Measurements from ENCODE around the gene HES6.

Gene HES6

DNA sequence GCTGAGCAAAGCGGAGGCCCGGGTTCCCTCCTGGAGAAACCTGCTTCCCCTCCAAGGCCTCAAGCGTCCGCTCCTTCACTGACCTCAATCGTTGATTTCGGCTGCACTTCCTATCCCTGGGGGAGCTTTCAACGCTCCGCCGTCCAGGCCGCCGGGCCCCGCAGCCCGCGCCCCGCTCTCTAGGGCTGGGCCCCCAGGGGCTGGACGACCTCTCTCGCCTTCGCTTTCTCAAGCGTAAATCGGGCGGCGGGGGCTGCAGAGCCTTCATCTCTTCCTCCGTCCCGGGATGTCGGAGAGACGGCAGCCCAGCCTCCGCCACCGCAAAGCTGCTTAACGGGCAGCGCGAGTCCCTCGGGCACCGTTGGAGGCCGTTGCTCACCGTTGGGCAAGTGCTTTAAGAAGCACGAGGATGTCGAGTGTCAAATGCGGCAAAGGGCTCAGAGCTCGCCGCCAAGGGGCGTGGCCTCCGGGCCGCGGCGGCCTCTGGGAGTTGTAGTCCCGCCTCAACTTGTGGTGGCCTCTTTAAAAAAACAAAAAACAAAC is 8.5 kb downstream of the HES6 start:
- DNase-seq: peak; percentile 82

DNA sequence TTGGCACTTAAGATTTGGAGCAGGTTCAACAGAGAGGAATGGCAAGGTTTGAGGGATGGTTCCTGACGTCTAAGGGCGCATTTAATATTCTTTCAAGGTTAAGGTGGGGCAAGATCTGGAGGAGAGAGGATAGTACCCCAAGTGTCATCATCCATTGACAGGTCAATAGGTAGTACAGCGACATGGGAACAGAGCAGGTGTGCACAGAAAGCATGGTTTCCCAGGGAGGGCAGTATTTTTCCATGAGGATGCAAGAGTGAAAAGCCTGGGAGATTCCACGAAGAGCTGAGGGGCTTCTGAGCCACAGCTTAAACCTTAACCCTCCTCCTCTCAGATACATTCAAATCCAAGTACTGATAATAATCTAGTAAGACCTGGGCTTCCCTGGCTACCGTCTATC is 9.1 kb downstream of the HES6 start:
- DNase-seq: no peak

DNA sequence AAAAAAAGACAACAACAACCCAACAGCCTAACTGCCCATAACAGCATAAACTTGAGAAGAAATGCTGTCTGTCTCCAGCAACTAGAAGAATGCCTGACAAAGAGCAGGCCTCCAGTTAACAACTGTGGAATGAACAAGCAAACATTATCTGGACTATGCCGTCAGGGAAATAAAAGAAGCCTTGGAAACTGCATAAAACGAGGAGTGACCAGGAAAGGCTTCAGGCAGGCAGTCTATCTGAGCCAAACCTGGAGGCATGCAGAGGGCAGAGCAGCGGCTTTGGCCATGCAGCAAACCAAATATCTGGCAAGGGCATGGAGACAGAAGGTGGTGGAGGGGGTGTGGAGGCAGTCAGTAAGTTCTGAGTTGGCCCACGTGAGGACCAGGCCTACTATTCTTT is 11.1 kb downstream of the HES6 start:
- no peak for DNase-seq

- no peak for DNase-seq
Observed at GRCh38 chr2:238227587-238228032, 12.2 kb downstream of the HES6 start.

DNA sequence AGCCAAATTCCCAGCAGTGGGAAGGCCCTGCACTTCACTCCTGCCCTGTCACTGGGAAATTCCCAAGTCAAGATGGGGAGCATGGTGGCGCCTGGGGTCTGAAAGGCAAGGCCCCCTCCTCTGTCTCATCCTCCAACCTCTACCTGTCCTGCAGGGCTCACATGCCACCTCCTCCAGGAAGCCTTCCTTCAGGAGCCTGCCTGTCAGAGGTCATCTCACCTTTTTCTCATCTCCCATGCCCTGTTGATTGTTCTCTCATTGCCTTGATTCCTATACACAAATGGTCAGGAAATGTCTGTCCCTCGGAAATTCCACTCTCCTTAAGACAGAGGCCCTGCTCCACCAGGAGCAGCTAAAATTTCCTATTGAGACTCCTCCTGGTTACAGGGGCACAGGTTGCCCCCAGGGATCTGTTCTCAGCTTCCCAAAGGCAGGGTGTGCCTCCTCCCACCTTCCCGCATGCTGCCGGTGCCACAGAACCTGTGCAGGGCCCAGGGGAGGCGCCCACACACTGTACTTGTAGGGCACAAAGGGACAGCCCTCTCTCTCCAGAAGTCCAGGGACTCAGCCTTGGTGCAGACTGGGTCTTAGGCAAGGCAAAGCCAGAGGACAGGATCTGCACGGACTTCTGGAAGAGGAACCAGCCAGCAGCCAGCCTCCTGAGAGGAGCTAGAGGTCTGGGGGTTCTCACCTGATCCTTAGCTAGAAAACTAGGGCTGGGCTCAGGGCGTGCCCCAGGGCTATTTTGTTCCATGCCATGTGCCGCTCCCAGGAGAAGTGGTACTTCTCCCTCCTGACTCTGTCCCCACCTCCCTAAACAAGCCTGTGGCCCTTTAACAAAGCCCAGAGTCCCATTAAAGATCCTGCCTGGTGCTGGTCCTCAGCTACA is 12.9 kb downstream of the HES6 start:
- no peak for DNase-seq

DNA sequence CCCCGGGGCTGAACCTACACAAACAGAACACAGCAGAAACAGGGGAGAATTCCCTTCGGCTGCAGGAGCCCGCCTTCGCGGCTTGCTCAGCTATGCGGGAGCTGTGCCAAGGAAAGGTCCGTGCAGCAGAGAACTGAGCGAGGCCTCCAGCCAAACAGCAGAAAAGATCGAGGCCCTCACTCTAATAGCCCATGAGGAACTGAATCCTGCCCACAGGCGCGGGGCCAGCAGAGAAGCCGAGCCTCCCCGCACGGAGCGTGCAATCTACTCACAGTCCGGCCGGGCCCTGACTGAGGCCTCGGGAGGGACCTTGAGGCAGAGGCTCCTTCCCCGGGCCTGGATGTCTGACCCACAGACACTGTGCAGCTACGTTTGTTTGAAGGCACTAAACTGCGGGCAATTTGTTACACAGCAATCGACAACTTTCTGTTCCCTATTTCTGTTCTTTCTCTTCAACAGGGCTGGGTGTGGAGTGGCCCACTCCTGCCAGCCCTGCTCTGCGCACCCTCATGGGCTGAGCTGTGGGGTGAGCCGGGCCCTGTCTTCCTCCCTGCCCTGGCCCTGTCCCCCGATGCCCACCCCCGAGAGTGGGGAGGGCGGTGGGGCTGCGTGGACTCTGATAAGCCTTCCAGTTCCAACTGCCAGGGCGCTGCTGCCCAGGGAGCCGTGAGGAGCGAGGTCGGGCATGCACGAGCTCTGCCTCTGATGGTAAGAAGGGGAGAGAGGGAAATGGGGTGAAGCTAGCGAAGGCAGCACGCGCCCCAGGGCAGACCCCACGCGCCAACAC is 13.7 kb downstream of the HES6 start:
- no peak for DNase-seq

DNA sequence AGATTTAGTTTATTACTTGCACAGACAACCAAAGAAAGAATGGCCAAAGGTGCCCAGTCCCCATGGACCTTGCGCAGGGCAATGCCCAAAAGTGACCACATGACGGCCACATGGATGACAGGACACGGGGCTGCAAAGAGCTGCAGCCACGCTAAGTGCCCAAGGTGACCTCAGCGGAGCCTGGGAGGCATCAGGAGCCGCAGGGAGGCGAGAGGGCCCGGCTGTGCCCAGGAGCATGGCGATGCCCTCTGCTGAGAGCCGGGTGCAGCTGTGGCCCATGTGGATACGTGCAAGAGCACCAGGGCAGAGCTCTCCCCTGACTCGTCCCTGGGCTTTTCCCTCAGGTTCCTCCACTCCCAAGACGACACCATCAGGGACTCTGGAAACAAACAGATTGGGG is 14.7 kb downstream of the HES6 start:
- DNase-seq: no peak

- DNase-seq: no peak
Observed at GRCh38 chr2:238224356-238225035, 15.3 kb downstream of the HES6 start.

DNA sequence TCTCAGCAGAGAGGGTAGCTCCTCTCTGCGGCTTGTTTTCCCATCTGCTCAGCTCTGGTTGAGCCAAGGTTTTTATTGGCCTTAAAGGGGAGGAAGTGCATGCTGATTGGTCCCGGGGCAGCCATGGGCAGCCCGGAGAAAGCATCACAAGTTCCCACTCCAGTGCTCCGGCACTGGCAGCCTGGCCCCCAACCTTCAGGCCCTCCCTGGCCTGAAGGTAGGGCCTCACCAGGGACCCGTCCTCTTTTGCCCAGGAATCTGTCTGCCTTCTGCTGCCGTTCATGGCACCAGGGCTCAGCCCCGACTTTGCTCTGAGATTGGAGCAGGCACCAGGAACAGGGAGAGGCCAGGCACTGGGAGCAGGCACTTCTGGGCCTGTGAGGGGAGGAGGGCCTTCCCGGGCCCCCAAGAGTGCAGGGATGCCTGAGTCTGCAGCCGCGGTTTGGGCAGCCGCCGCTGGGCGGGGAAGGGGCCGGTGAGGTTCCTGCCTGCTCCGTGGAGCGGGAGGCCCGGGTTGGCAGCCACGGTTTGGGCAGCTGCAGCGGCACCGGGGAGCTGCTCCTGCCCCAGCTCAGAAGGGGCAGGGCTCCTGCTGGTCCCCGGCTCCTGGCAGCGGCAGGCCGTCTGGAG is 18.8 kb downstream of the HES6 start:
- DNase-seq: no peak

DNA sequence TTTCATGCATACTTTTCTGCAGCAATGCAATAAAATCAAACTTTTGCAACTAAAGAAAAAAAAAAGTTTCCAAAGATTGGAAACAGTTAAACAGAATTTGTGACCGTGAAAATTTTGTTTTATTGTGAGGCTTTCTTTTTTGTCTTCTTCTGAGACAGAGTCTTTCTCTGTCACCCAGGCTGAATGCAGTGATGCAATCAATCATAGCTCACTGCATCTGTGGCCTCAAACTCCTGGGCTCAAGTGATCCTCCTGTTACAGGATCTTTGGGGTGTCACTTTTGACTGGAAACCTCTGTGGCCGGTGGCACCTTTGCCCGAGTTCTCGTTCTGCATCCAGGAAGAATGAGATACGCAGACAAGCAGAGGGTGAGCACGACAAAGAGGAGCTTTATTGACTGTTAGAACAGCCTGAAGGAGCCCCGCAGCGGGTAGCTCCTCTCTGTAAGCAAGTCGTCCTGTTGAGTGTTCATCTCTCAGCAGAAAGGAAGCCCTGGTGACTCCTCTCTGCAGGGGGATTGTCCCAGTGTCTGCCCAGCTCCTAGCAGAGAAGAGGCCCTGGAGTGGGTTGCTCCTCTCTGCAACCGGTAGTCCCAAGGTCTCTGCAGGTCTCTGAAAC is 19.5 kb downstream of the HES6 start:
- no peak for DNase-seq

DNA sequence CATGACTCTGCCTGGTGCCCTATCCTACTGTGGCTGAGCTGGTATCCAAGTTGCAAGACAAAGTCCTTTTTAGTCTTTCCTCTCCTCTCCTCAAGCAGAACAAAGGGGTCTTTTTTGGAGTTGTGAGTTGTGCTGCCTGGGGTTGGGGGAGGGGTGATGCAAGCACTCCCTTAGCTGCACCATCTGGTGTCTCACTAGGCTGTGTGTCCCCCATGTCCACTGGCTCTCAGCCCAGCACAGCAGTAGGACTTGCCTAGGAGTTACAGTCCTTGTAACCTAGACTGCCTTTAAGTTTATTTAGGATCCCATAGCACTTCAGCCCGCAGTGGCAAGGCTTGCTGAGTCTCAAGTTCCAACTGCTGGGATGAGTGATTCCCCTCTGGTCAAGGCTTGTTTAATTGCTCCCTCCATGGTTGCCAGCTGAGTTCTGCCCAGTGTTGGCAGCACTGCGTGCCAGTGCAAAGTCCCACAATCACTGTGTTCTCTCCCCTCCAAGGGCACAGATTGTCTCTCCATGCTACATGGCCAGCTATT is 23.1 kb downstream of the HES6 start:
- no peak for DNase-seq

DNA sequence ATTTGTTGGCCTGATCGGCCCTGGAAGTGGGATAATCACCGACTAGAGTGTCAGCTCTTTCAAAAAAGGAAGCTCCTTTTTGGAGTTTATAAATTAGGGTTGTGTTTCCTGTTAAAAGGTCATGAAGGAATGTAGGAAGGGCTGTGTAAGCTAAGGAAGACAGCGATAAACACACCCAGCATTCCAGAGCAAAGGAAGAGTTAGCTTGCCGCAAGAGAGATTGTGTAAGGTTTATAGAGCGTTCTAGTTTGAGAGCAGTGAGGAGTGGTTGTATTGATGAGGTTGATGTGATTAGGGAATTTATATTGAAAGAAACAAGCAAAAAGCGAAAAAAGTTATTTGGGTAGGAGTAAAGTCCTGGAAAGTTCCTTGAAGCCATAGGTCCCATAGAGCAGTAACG is 32.8 kb downstream of the HES6 start:
- no peak for DNase-seq

- DNase-seq: no peak
Observed at GRCh38 chr2:238203973-238204683, 35.7 kb downstream of the HES6 start.

DNA sequence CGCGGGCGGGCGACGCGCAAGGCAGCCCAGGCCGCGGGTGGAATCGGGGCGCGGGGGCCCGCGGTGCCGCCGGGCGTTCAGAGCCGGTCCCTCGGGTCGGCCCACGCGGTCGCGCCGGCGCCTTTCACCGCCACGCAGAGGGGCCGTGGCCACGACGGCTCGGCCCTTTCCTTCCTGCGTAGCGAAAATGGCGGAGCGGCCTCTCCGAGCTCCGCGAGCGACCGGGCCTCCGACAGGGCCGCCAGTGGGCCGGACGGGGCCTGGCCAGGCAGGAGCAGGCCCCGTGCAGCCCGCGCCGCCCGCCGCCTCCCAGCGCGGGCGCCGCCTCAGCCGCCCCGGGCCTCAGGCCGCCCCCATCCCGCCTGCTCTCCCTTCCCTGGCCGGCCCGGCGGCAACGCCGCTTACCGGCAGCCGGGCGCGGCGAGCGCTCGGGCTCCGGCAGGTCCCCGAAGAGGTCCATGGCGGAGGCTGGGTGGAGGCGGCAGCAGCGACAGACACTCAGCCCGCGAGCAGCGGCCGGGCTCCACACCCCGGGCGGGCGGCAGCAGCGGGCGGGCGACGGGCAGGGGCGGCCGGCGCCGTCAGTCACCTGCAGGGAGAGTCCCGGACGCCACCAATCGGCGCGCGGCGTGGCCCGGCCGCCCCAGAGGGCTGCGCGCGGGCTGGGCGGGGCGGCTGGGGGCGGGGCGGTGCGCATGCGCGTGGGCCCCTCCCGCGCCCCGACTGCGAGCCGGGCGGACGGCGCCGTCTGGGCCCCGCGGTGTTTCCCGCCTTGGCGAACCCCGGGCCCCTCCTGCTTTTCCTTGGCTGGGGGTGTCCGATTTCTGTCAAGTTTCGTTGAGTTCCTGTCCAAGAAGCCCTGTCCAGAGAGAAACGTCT is 36.5 kb downstream of the HES6 start, which contains the start of gene ILKAP:
Gene ILKAP, minus strand, starts transcription at position 602 of the 879 bp plus-strand sequence. Its CDS starts 142 bp downstream, at position 460.
- DNase-seq: peak; percentile 93

GRCh38 chr2:238202326-238203093 is 37.3 kb downstream of the HES6 start:
- DNase-seq: no peak

DNA sequence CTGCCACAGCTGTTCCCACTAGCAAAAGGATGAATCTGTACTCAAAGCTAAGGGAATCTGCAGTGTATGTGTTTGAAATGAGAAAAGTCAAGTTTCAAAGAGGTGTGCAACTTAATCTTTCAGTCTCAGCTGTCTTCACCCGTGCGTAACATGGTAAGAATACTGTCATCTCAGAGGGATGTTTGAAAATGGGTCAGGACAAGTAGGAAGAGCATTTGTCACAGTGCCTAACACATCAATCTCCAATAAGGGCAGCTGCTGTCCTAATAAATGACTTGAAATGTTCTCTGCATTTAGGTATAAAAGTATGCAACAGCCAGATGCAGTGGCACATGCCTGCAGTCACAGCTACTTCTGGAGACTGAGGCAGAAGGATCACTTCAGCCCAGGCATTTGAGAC is 49.4 kb downstream of the HES6 start:
- DNase-seq: no peak

Measured in right forelimb (tissue), 1 donor.